AG09309 (cell line): ENCODE data around the gene CLMN.

ENCODE experiments used
- DNase-seq: peaks from one replicate; pipeline ENCODE4 v3.0.0-alpha.2; 2010; ENCODE audit warnings: low read depth
- H3K4me3 ChIP-seq: 2 replicates; pipeline ENCODE4 v1.5.1; 2011; ENCODE audit warnings: mild to moderate bottlenecking, low read depth, low read length, moderate library complexity; ENCODE audit not compliant: control insufficient read depth
- CTCF ChIP-seq: IDR thresholded peaks from 2 replicates; pipeline ENCODE4 v1.5.1; 2011; ENCODE audit warnings: mild to moderate bottlenecking, low read depth, low read length, inconsistent platforms; ENCODE audit not compliant: insufficient read depth, control insufficient read depth; ENCODE audit errors: missing control alignments

The CLMN gene

GRCh38 chr14:95213774-95214173, 105.9 kb downstream of the CLMN start:
- DNase-seq = no peak
- TF ChIP-seq CTCF = no peak

GRCh38 chr14:95211721-95212504, 107.8 kb downstream of the CLMN start:
- H3K4me3 ChIP-seq = no peak overlapping the region
- no peak for TF ChIP-seq CTCF
- no peak for DNase-seq

More at GRCh38 chr14:95213774-95214173, 105.9 kb downstream of the CLMN start:
- H3K4me3 ChIP-seq = no peak overlapping the region

- no peak for TF ChIP-seq CTCF
- H3K4me3 ChIP-seq = no peak overlapping the region
- no peak for DNase-seq
Measured at GRCh38 chr14:95210699-95211098, 109.0 kb downstream of the CLMN start.

- no peak for DNase-seq
Measured at GRCh38 chr14:95208598-95208997, 111.1 kb downstream of the CLMN start.

GRCh38 chr14:95207475-95208233, 112.1 kb downstream of the CLMN start:
- no peak for TF ChIP-seq CTCF
- H3K4me3 ChIP-seq = no peak overlapping the region
- no peak for DNase-seq

More at GRCh38 chr14:95208598-95208997, 111.1 kb downstream of the CLMN start:
- H3K4me3 ChIP-seq = no peak overlapping the region
- TF ChIP-seq CTCF = no peak

- no peak for DNase-seq
- TF ChIP-seq CTCF = no peak
- no peak overlapping the region for H3K4me3 ChIP-seq
Measured at GRCh38 chr14:95206534-95206933, 113.2 kb downstream of the CLMN start.
